NCI-H2107 treated with DMSO at 0.1 percent for 48 hours (cell line): ENCODE results near the gene COLEC12.

Source experiments
- DNase-seq: peaks from one replicate; lab custom pipeline; 2025; ENCODE audit not compliant: unreplicated experiment; lab: John Stamatoyannopoulos, UW

COLEC12 gene

GRCh38 chr18:446941-447560 lies 53.5 kb downstream of the COLEC12 start:
- DNase-seq = no peak

GRCh38 chr18:445055-445454 lies 55.4 kb downstream of the COLEC12 start:
- no peak for DNase-seq

GRCh38 chr18:438571-438970 lies 61.9 kb downstream of the COLEC12 start:
- DNase-seq = no peak

- no peak for DNase-seq
Observed at GRCh38 chr18:435940-436339, 64.6 kb downstream of the COLEC12 start.

GRCh38 chr18:434410-434809 lies 66.1 kb downstream of the COLEC12 start:
- DNase-seq = no peak

GRCh38 chr18:433960-434359 lies 66.5 kb downstream of the COLEC12 start:
- DNase-seq = no peak

- no peak for DNase-seq
Observed at GRCh38 chr18:433298-433697, 67.2 kb downstream of the COLEC12 start.

- no peak for DNase-seq
Observed at GRCh38 chr18:432791-433190, 67.7 kb downstream of the COLEC12 start.

- DNase-seq = no peak
Observed at GRCh38 chr18:429030-429429, 71.5 kb downstream of the COLEC12 start.

GRCh38 chr18:427005-427404 lies 73.5 kb downstream of the COLEC12 start:
- no peak for DNase-seq

GRCh38 chr18:425106-425745 lies 75.3 kb downstream of the COLEC12 start:
- DNase-seq = no peak

GRCh38 chr18:424668-425067 lies 75.8 kb downstream of the COLEC12 start:
- no peak for DNase-seq

- DNase-seq = no peak
Observed at GRCh38 chr18:424071-424661, 76.3 kb downstream of the COLEC12 start.

GRCh38 chr18:422966-423365 lies 77.5 kb downstream of the COLEC12 start:
- DNase-seq = no peak

- no peak for DNase-seq
Observed at GRCh38 chr18:421247-422155, 79.0 kb downstream of the COLEC12 start.

- DNase-seq = no peak
Observed at GRCh38 chr18:420661-421246, 79.7 kb downstream of the COLEC12 start.

GRCh38 chr18:419541-420175 lies 80.8 kb downstream of the COLEC12 start:
- no peak for DNase-seq

GRCh38 chr18:417495-417894 lies 83.0 kb downstream of the COLEC12 start:
- DNase-seq = no peak

- DNase-seq = no peak
Observed at GRCh38 chr18:416930-417329, 83.6 kb downstream of the COLEC12 start.
